DND-41 (cell line): ENCODE results near the gene TRIM9.

Source experiments
- ATAC-seq: fragments of 200-7000 bp; cut with Tn5 transposase; 3 replicates; pipeline ENCODE4 v1.9.1; 2021; ENCODE audit warnings: low read depth; ENCODE audit not compliant: insufficient read depth
- DNase-seq: peaks from one replicate; pipeline ENCODE4 v3.0.0-alpha.2; 2020
- H2AFZ ChIP-seq: 2 replicates; pipeline ENCODE4 v1.6.0; 2012; ENCODE audit warnings: low read depth, low read length
- H3K27ac ChIP-seq: 2 replicates; pipeline ENCODE4 v1.5.1; 2012; ENCODE audit warnings: low read length, inconsistent platforms
- H3K27me3 ChIP-seq: fragments of 200-600 bp; sonication (generic); 2 replicates; pipeline ENCODE4 v1.6.0; 2012; ENCODE audit warnings: low read length, mild to moderate bottlenecking, inconsistent platforms; ENCODE audit not compliant: insufficient read depth, poor library complexity
- H3K36me3 ChIP-seq: 2 replicates; pipeline ENCODE4 v1.5.1; 2012; ENCODE audit warnings: low read length, inconsistent platforms; ENCODE audit not compliant: insufficient read depth
- H3K4me1 ChIP-seq: 2 replicates; pipeline ENCODE4 v1.5.1; 2012; ENCODE audit warnings: mild to moderate bottlenecking, low read length; ENCODE audit not compliant: insufficient read depth
- H3K4me2 ChIP-seq: 2 replicates; pipeline ENCODE4 v1.6.0; 2012; ENCODE audit warnings: mild to moderate bottlenecking, moderate library complexity, low read length, inconsistent platforms; ENCODE audit not compliant: insufficient read depth
- H3K4me3 ChIP-seq, 2 experiments: fragments of 200-600 bp in 1 of 2; shearing (Covaris generic) in 1 of 2; 2 replicates each; pipeline ENCODE4 v1.5.1; 2012 to 2016; ENCODE audit warnings: inconsistent platforms in 2 of 2, low read length in 2 of 2, mild to moderate bottlenecking in 2 of 2, low read depth in 1 of 2, moderate library complexity in 1 of 2
- H3K79me2 ChIP-seq: 2 replicates; pipeline ENCODE4 v1.6.0; 2012; ENCODE audit warnings: low read length, inconsistent platforms; ENCODE audit not compliant: insufficient read depth
- H3K9ac ChIP-seq: 2 replicates; pipeline ENCODE4 v1.6.0; 2012; ENCODE audit warnings: low read depth, mild to moderate bottlenecking, inconsistent platforms, low read length, moderate library complexity
- H3K9me3 ChIP-seq: 2 replicates; pipeline ENCODE4 v1.5.1; 2012; ENCODE audit warnings: low read length, moderate library complexity, mild to moderate bottlenecking, inconsistent platforms; ENCODE audit not compliant: insufficient read depth, severe bottlenecking
- H4K20me1 ChIP-seq: 2 replicates; pipeline ENCODE4 v1.6.0; 2012; ENCODE audit warnings: low read length; ENCODE audit not compliant: insufficient read depth
- CTCF ChIP-seq: IDR thresholded peaks from 2 replicates; pipeline ENCODE4 v1.5.1; 2012; ENCODE audit warnings: borderline replicate concordance, low read length, moderate library complexity, mild to moderate bottlenecking; ENCODE audit not compliant: poor library complexity, severe bottlenecking; ENCODE audit errors: extremely low read depth
- EZH2 ChIP-seq: IDR thresholded peaks from 3 replicates; pipeline ENCODE4 v1.6.1; 2012; ENCODE audit warnings: borderline replicate concordance, low read depth, mild to moderate bottlenecking, moderate library complexity, low read length, inconsistent platforms; ENCODE audit not compliant: severe bottlenecking

TRIM9 gene

GRCh38 chr14:51041108-51041531 is 53.8 kb downstream of the TRIM9 start:
- no peak for ATAC-seq
- TF ChIP-seq EZH2 (no peak), CTCF (no peak)
- Histone ChIP-seq H3K79me2 (no peaks in the 10 kb centered on the region), H3K4me2 (no peak overlapping the region), H3K4me1 (no peaks in the 10 kb centered on the region), H3K4me3 (no peak overlapping the region), H3K36me3 (no peaks in the 10 kb centered on the region), H3K9ac (no peak overlapping the region), H2AFZ (no peak overlapping the region), H3K9me3 (no peaks in the 10 kb centered on the region), H4K20me1 (no peaks in the 10 kb centered on the region), H3K27ac (no peak overlapping the region), H3K27me3 (no peaks in the 10 kb centered on the region)
- DNase-seq: no peak

- DNase-seq: no peak
- no peak overlapping the region for H3K9ac ChIP-seq
- no peak overlapping the region for H3K4me2 ChIP-seq
- H2AFZ ChIP-seq: no peak overlapping the region
- no peak for ATAC-seq
- no peak overlapping the region for H3K27ac ChIP-seq
- peaks cover 3% of the 10 kb centered on the region for H3K9me3 ChIP-seq
- H3K79me2 ChIP-seq: no peaks in the 10 kb centered on the region
- no peak overlapping the region for H3K4me3 ChIP-seq
- TF ChIP-seq EZH2 (no peak), CTCF (no peak)
- H4K20me1 ChIP-seq: no peaks in the 10 kb centered on the region
- H3K4me1 ChIP-seq: no peaks in the 10 kb centered on the region
- H3K27me3 ChIP-seq: no peaks in the 10 kb centered on the region
- no peaks in the 10 kb centered on the region for H3K36me3 ChIP-seq
These were observed 55.7 kb downstream of the TRIM9 start for GRCh38 chr14:51039252-51039651.

- Histone ChIP-seq H3K27ac (no peak overlapping the region), H3K9ac (no peak overlapping the region), H2AFZ (no peak overlapping the region), H3K36me3 (no peaks in the 10 kb centered on the region), H4K20me1 (no peaks in the 10 kb centered on the region), H3K4me2 (no peak overlapping the region), H3K4me3 (no peak overlapping the region), H3K79me2 (no peaks in the 10 kb centered on the region), H3K4me1 (no peaks in the 10 kb centered on the region), H3K9me3 (peaks cover 3% of the 10 kb centered on the region), H3K27me3 (no peaks in the 10 kb centered on the region)
- DNase-seq: no peak
- no peak for TF ChIP-seq EZH2
- no peak for TF ChIP-seq CTCF
- no peak for ATAC-seq
These were observed 59.2 kb downstream of the TRIM9 start for GRCh38 chr14:51035611-51036192.
